ENCODE measurements around the gene SET. TPM values are rescaled to one million over a fixed set of nuclear protein-coding genes. Genes with fewer than 3 reads are reported as not detected.

SET gene
- total and polyA plus RNA-seq, 2 of the 13 experiments (the other 11 are each of a cell fraction or from before 2014, with no cell fraction given), result 94.2 to 611 TPM

- TF ChIP-seq RNF2 (conservative IDR thresholded peaks at IDR 0.05; ENCODE audit: low read depth) (no peak), NFYB (CRISPR knock-in tag; IDR thresholded peaks at IDR 0.05) (peak; percentile 62), ZC3H4 (CRISPR knock-in tag; IDR thresholded peaks at IDR 0.05; ENCODE audit: borderline replicate concordance) (no peak), TAF1 (CRISPR knock-in tag; IDR thresholded peaks at IDR 0.05) (peak; percentile 43), CHD4 (IDR thresholded peaks at IDR 0.05; ENCODE audit: borderline replicate concordance, low read length) (no peak), TBX2 (CRISPR knock-in tag; IDR thresholded peaks at IDR 0.05; ENCODE audit: borderline replicate concordance) (peak; percentile 71), ZFP91 (CRISPR knock-in tag; IDR thresholded peaks at IDR 0.05; ENCODE audit: borderline replicate concordance) (peak; percentile 41; the same call in 1 of the 2 replicates), FOXP1 (IDR thresholded peaks at IDR 0.05) (no peak), FOXP1 (CRISPR knock-in tag; IDR thresholded peaks at IDR 0.05) (0 out of 2 replicates have a peak, but pooled peaks have one; percentile 18), GATA4 (IDR thresholded peaks at IDR 0.05; ENCODE audit: borderline replicate concordance, low read depth) (peak; percentile 43; the same call in 1 of the 2 replicates), MIER2 (CRISPR knock-in tag; IDR thresholded peaks at IDR 0.05) (no peak), ISL2 (CRISPR knock-in tag; IDR thresholded peaks at IDR 0.05) (0 out of 2 replicates have a peak, but pooled peaks have one; percentile 5), GABPA (IDR thresholded peaks at IDR 0.05; ENCODE audit: low read depth, low read length) (no peak), GABPA (CRISPR knock-in tag; IDR thresholded peaks at IDR 0.05; ENCODE audit: low read depth) (peak; percentile 71), ZNF234 (CRISPR knock-in tag; conservative IDR thresholded peaks at IDR 0.05) (0 out of 2 replicates have a peak, but pooled peaks have one; percentile 74), ZNF772 (CRISPR knock-in tag; IDR thresholded peaks at IDR 0.05) (peak; percentile 83), FOXP4 (CRISPR knock-in tag; IDR thresholded peaks at IDR 0.05) (no peak), IKZF5 (CRISPR knock-in tag; IDR thresholded peaks at IDR 0.05) (peak; percentile 21; the same call in 1 of the 2 replicates), TEAD3 (CRISPR knock-in tag; optimal IDR thresholded peaks at IDR 0.05; ENCODE audit: borderline replicate concordance) (peak; percentile 5), SP2 (CRISPR knock-in tag; IDR thresholded peaks at IDR 0.05) (peak; percentile 60), ZNF879 (CRISPR knock-in tag; IDR thresholded peaks at IDR 0.05) (no peak), CBX2 (IDR thresholded peaks at IDR 0.05; ENCODE audit: low read depth, low read length) (no peak), CBX2 (CRISPR knock-in tag; IDR thresholded peaks at IDR 0.05; ENCODE audit: low read depth) (no peak), REPIN1 (CRISPR knock-in tag; IDR thresholded peaks at IDR 0.05; ENCODE audit: borderline replicate concordance, low read depth) (no peak), MAFF (IDR thresholded peaks at IDR 0.05; ENCODE audit: low read depth, low read length) (no peak), KLF11 (CRISPR knock-in tag; IDR thresholded peaks at IDR 0.05) (no peak), GABPB1 (CRISPR knock-in tag; IDR thresholded peaks at IDR 0.05) (peak; percentile 58; the same call in 1 of the 2 replicates), GATAD1 (CRISPR knock-in tag; IDR thresholded peaks at IDR 0.05) (peak; percentile 42; the same call in 1 of the 2 replicates), ZNF333 (CRISPR knock-in tag; IDR thresholded peaks at IDR 0.05; ENCODE audit: borderline replicate concordance) (no peak)
Observed at GRCh38 chr9:128684325-128685199, 4.5 kb upstream of the SET start (continued).
